Measurements from ENCODE around the gene SGCB. TPM values are rescaled to one million over a fixed set of nuclear protein-coding genes. Genes with fewer than 3 reads are reported as not detected.

SGCB gene
- total RNA-seq, 4 donors from 2014 or later = 56.5 to 99.7 (median 77.3) TPM

DNA sequence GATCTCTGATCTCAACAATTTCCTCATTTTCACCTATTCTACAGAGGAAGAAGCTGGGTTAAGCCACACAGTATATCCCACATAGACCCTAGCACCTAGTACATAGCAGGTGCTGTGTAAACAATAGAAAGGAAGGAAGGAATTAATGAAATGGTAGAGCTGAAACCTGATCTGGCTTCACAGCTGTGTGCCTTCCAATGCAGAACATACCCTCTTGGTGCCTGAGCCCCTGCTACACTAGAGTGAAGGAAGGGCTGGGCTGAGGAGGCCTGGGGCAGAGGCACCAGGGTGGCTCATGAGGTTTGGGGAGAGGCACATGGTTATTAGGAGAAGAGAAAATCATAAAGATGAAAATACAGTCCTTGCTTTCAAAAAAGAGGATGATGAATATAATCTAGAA lies 39.3 kb downstream of the SGCB start:
- H3K27me3 ChIP-seq = no peaks in the 10 kb centered on the region
- intact Hi-C loops (cut with DNase I) = no loop called here
- no peak for TF ChIP-seq CTCF (IDR thresholded peaks at IDR 0.05)
- TF ChIP-seq POLR2A (IDR thresholded peaks at IDR 0.05; ENCODE audit: low read depth) = no peak
- TF ChIP-seq POLR2AphosphoS5 (IDR thresholded peaks at IDR 0.05) = no peak
- no peak for TF ChIP-seq EP300 (IDR thresholded peaks at IDR 0.05)
- no peaks in the 10 kb centered on the region for H3K36me3 ChIP-seq
- DNase-seq (ENCODE audit: extremely low spot score) = no peak
- H3K9me3 ChIP-seq = no peaks in the 10 kb centered on the region
- H3K4me3 ChIP-seq = no peak overlapping the region
- H3K27ac ChIP-seq (replicated peaks in 1 of 4) = no peak overlapping the region
- H3K4me1 ChIP-seq = no peaks in the 10 kb centered on the region

DNA sequence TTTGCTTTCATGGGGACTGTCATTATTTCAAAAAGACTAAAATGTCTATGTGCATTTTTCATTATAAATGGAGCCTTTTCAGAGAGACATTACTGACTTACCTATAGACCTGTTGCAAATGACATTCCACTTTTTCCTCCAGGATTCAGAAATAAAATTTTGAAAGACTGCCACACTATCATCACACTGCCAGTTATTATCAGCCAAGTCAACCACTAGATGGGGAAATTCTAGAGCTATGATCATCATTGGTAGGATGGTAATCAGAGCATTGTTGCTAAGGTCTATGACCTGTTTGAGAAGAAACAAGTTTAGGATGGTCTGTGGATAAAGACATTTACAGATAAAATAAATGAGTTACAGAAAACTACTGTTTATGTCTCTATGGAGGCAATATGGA lies 40.5 kb downstream of the SGCB start:
- H3K9me3 ChIP-seq = no peaks in the 10 kb centered on the region
- H3K27ac ChIP-seq (replicated peaks in 1 of 4) = no peak overlapping the region
- no peak overlapping the region for H3K4me3 ChIP-seq
- H3K4me1 ChIP-seq = no peaks in the 10 kb centered on the region
- H3K27me3 ChIP-seq = no peaks in the 10 kb centered on the region
- intact Hi-C loops (cut with DNase I) = no loop called here
- TF ChIP-seq POLR2AphosphoS5 (IDR thresholded peaks at IDR 0.05) (no peak), EP300 (IDR thresholded peaks at IDR 0.05) (no peak), CTCF (IDR thresholded peaks at IDR 0.05) (no peak), POLR2A (IDR thresholded peaks at IDR 0.05; ENCODE audit: low read depth) (no peak)
- DNase-seq (ENCODE audit: extremely low spot score) = no peak
- H3K36me3 ChIP-seq = no peaks in the 10 kb centered on the region

DNA sequence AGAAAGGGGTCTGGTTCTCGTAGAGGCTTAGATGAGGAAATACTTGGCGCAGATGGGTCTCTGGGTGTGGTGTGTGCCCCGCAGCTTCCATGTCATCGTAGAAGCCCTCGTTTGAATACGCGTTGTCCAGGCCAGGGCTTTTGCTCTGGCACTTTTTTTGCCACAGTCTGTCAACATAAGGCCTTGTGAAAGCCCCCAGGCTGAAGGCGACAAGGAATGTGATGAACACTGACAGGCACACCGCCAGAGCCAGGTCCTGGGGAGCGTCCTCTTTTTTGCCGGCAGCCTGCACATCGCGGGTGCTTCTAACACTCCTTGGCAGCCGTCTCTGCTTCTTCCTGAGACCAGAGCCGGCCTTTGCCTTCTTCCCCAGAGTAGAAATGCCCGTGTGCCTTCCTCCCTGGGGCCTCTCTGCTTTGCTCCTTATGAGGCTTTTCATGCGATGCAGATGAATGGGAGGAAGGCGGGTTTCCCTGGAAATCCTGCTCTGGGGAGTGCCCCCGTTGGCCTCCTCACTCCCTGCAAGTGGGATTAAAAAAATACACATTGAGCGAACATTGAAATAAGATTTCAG lies 42.4 kb downstream of the SGCB start:
- no peak overlapping the region for H3K4me3 ChIP-seq
- no peaks in the 10 kb centered on the region for H3K4me1 ChIP-seq
- peaks cover 0 to 3% (median 0%) of the 10 kb centered on the region in 4 donors for H3K9me3 ChIP-seq
- TF ChIP-seq POLR2A (IDR thresholded peaks at IDR 0.05; ENCODE audit: low read depth) (no peak), CTCF (IDR thresholded peaks at IDR 0.05) (no peak), EP300 (IDR thresholded peaks at IDR 0.05) (no peak), POLR2AphosphoS5 (IDR thresholded peaks at IDR 0.05) (no peak)
- intact Hi-C loops (cut with DNase I) = no loop called here
- H3K27ac ChIP-seq (replicated peaks in 1 of 4) = no peak overlapping the region
- WGBS = 59% methylated on average over 7 of the region's 20 CpGs
- no peak for DNase-seq (ENCODE audit: extremely low spot score)
- H3K27me3 ChIP-seq = no peaks in the 10 kb centered on the region
- no peaks in the 10 kb centered on the region for H3K36me3 ChIP-seq

Small RNAs within 50 kb of the gene (small RNA-seq; reads per million reads assigned to genes)
- 0 reads per million in 3 donors for gene AC104784.1

Other genes starting within 250 kb of the SGCB start
- 10 to 100 TPM; 36.0 to 70.6 (median 51.9) TPM for gene DCUN1D4, start 195.1 kb downstream of the SGCB start, total RNA-seq
- gene LRRC66, start 17.9 kb downstream of the SGCB start, total RNA-seq = 1 to 10 TPM in 1 of 4 donors, under 1 TPM in 3; 0.17 to 1.2 (median 0.54) TPM
- 1 to 10 TPM; 3.2 to 7.5 (median 5.4) TPM for gene SPATA18, start 13.0 kb upstream of the SGCB start, total RNA-seq